GM08714 (cell line): Measurements from ENCODE around the gene ERGIC1.

Source experiments
- H3K4me3 ChIP-seq: fragments of 200-500 bp; sonication (Bioruptor generic); 2 replicates; pipeline ENCODE4 v1.5.1; 2014; ENCODE audit warnings: mild to moderate bottlenecking, low read length, inconsistent platforms
- ZNF274 ChIP-seq: IDR thresholded peaks from 2 replicates; pipeline ENCODE4 v1.6.1; 2012; ENCODE audit warnings: mild to moderate bottlenecking, low read depth, low read length

Gene ERGIC1

GRCh38 chr5:172877466-172878260 lies 43.6 kb downstream of the ERGIC1 start:
- TF ChIP-seq ZNF274, result no peak
- no peak overlapping the region for H3K4me3 ChIP-seq

- H3K4me3 ChIP-seq, result no peak overlapping the region
- no peak for TF ChIP-seq ZNF274
Measured at GRCh38 chr5:172878585-172878932, 44.5 kb downstream of the ERGIC1 start.

- TF ChIP-seq ZNF274, result no peak
Measured at GRCh38 chr5:172878933-172879752, 45.1 kb downstream of the ERGIC1 start.

GRCh38 chr5:172881691-172882370 lies 47.8 kb downstream of the ERGIC1 start:
- H3K4me3 ChIP-seq, result no peak overlapping the region
- TF ChIP-seq ZNF274, result no peak

More at GRCh38 chr5:172878933-172879752, 45.1 kb downstream of the ERGIC1 start:
- no peak overlapping the region for H3K4me3 ChIP-seq

- no peak overlapping the region for H3K4me3 ChIP-seq
- TF ChIP-seq ZNF274, result no peak
Measured at GRCh38 chr5:172883066-172883465, 49.0 kb downstream of the ERGIC1 start.

- H3K4me3 ChIP-seq, result no peak overlapping the region
- no peak for TF ChIP-seq ZNF274
Measured at GRCh38 chr5:172885597-172886340, 51.7 kb downstream of the ERGIC1 start.

- H3K4me3 ChIP-seq, result no peak overlapping the region
- TF ChIP-seq ZNF274, result no peak
Measured at GRCh38 chr5:172886476-172886875, 52.4 kb downstream of the ERGIC1 start.

GRCh38 chr5:172886974-172887501 lies 53.0 kb downstream of the ERGIC1 start:
- no peak overlapping the region for H3K4me3 ChIP-seq
- no peak for TF ChIP-seq ZNF274

GRCh38 chr5:172887692-172888091 lies 53.6 kb downstream of the ERGIC1 start:
- H3K4me3 ChIP-seq, result no peak overlapping the region
- TF ChIP-seq ZNF274, result no peak

GRCh38 chr5:172890659-172891058 lies 56.6 kb downstream of the ERGIC1 start:
- TF ChIP-seq ZNF274, result no peak
- H3K4me3 ChIP-seq, result no peak overlapping the region

- H3K4me3 ChIP-seq, result no peak overlapping the region
- TF ChIP-seq ZNF274, result no peak
Measured at GRCh38 chr5:172891716-172892421, 57.8 kb downstream of the ERGIC1 start.

- no peak overlapping the region for H3K4me3 ChIP-seq
- TF ChIP-seq ZNF274, result no peak
Measured at GRCh38 chr5:172892713-172893112, 58.7 kb downstream of the ERGIC1 start.

GRCh38 chr5:172894767-172895388 lies 60.8 kb downstream of the ERGIC1 start:
- no peak for TF ChIP-seq ZNF274
- no peak overlapping the region for H3K4me3 ChIP-seq

- H3K4me3 ChIP-seq, result no peak overlapping the region
- TF ChIP-seq ZNF274, result no peak
Measured at GRCh38 chr5:172895549-172895948, 61.5 kb downstream of the ERGIC1 start.
